A204.1 (cell line): Measurements from ENCODE around the gene TSPAN31.
"Not testable (repeated sequence)": the region's sequence is repeated elsewhere in the genome, so short reads cannot be mapped to it uniquely, and the experiment has no call there.

ENCODE experiments used
- FAIRE-seq: peaks from 2 replicates; lab custom pipeline; 2012; peaks lifted over from hg19 to GRCh38; lab: Jason Lieb, UNC

Gene TSPAN31

GRCh38 chr12:57744777-57745484, at the start of gene TSPAN31:
TSPAN31 (plus strand) TSS chr12:57745039; CDS start chr12:57745155, 116 bp downstream.
- no peak for FAIRE-seq

- no peak for FAIRE-seq
These were observed 48.9 kb upstream of the TSPAN31 start for GRCh38 chr12:57695770-57696432.

GRCh38 chr12:57697076-57697475, 47.8 kb upstream of the TSPAN31 start:
- no peak for FAIRE-seq

- no peak for FAIRE-seq
These were observed 46.4 kb upstream of the TSPAN31 start for GRCh38 chr12:57698414-57698813.

- no peak for FAIRE-seq
These were observed 44.5 kb upstream of the TSPAN31 start for GRCh38 chr12:57700317-57700716.

- no peak for FAIRE-seq
These were observed 37.6 kb upstream of the TSPAN31 start for GRCh38 chr12:57707250-57707649.

- no peak for FAIRE-seq
These were observed 36.5 kb upstream of the TSPAN31 start for GRCh38 chr12:57708296-57708695.

GRCh38 chr12:57712701-57713100, 32.1 kb upstream of the TSPAN31 start:
- no peak for FAIRE-seq

GRCh38 chr12:57713209-57713608, 31.6 kb upstream of the TSPAN31 start:
- no peak for FAIRE-seq

GRCh38 chr12:57715036-57715748, 29.6 kb upstream of the TSPAN31 start:
- not testable (repeated sequence) for FAIRE-seq

GRCh38 chr12:57715786-57716185, 29.1 kb upstream of the TSPAN31 start:
- no peak for FAIRE-seq

GRCh38 chr12:57716305-57716704, 28.5 kb upstream of the TSPAN31 start:
- no peak for FAIRE-seq

GRCh38 chr12:57717131-57717530, 27.7 kb upstream of the TSPAN31 start:
- FAIRE-seq, result no peak

GRCh38 chr12:57717846-57718640, 26.8 kb upstream of the TSPAN31 start:
- FAIRE-seq, result no peak

GRCh38 chr12:57718641-57719528, 26.0 kb upstream of the TSPAN31 start:
- FAIRE-seq, result no peak

GRCh38 chr12:57719777-57720605, 24.8 kb upstream of the TSPAN31 start:
- FAIRE-seq, result no peak

- FAIRE-seq, result no peak
These were observed 23.9 kb upstream of the TSPAN31 start for GRCh38 chr12:57720606-57721595.

GRCh38 chr12:57721846-57722608, 22.8 kb upstream of the TSPAN31 start:
- FAIRE-seq, result not testable (repeated sequence)
